DOHH2 (cell line): ENCODE data around the gene BACE2.

ENCODE experiments used
- H3F3A ChIP-seq: fragments of 200-600 bp; sonication (generic), shearing (Covaris generic); 2 replicates; pipeline ENCODE4 v1.6.0; 2016; ENCODE audit warnings: antibody characterized with exemption, mild to moderate bottlenecking; ENCODE audit not compliant: control insufficient read depth, insufficient read depth
- H3K27ac ChIP-seq: fragments of 200-600 bp; sonication (generic); 2 replicates; pipeline ENCODE4 v1.5.1; 2014; ENCODE audit warnings: low read depth, mild to moderate bottlenecking, low read length, moderate library complexity
- H3K27me3 ChIP-seq: fragments of 200-600 bp; sonication (generic); 2 replicates; pipeline ENCODE4 v1.6.1; 2014; ENCODE audit warnings: mild to moderate bottlenecking, low read length, mixed read lengths; ENCODE audit not compliant: control insufficient read depth
- H3K36me3 ChIP-seq: fragments of 200-600 bp; sonication (generic); 2 replicates; pipeline ENCODE4 v1.6.1; 2014; ENCODE audit warnings: mild to moderate bottlenecking, low read length, moderate library complexity, mixed read lengths; ENCODE audit not compliant: control insufficient read depth
- H3K4me1 ChIP-seq: fragments of 200-600 bp; sonication (generic); 2 replicates; pipeline ENCODE4 v1.6.1; 2014; ENCODE audit warnings: mild to moderate bottlenecking, low read length, mixed read lengths; ENCODE audit not compliant: control insufficient read depth
- H3K4me2 ChIP-seq: fragments of 200-600 bp; sonication (generic); 2 replicates; pipeline ENCODE4 v1.6.0; 2014; ENCODE audit warnings: mild to moderate bottlenecking, low read length, moderate library complexity
- H3K4me3 ChIP-seq: fragments of 200-600 bp; sonication (generic); 2 replicates; pipeline ENCODE4 v1.5.1; 2014; ENCODE audit warnings: mild to moderate bottlenecking, low read length, mixed read lengths
- H3K79me2 ChIP-seq: fragments of 200-600 bp; sonication (generic); 2 replicates; pipeline ENCODE4 v1.6.1; 2014; ENCODE audit warnings: mild to moderate bottlenecking, low read length, mixed read lengths; ENCODE audit not compliant: control insufficient read depth
- H3K9me2 ChIP-seq: fragments of 200-600 bp; sonication (generic); replicated peaks from 2 replicates; pipeline ENCODE4 v1.6.1; 2014; ENCODE audit warnings: mild to moderate bottlenecking, low read length, mixed read lengths; ENCODE audit not compliant: control insufficient read depth
- H3K9me3 ChIP-seq: fragments of 200-600 bp; sonication (generic); 2 replicates; pipeline ENCODE4 v1.6.1; 2014; ENCODE audit warnings: antibody characterized with exemption, low read length, mixed read lengths; ENCODE audit not compliant: control insufficient read depth, insufficient read depth
- H4K20me1 ChIP-seq: fragments of 200-600 bp; sonication (generic); 2 replicates; pipeline ENCODE4 v1.6.0; 2014; ENCODE audit warnings: low read depth, mild to moderate bottlenecking, antibody characterized with exemption, low read length, moderate library complexity; ENCODE audit not compliant: control insufficient read depth, insufficient read depth
- CTCF ChIP-seq: fragments of 200-600 bp; sonication (generic); IDR thresholded peaks from one replicate; pipeline ENCODE4 v1.5.1; 2014; ENCODE audit warnings: antibody characterized with exemption, mild to moderate bottlenecking, low read depth, low read length; ENCODE audit not compliant: poor library complexity, severe bottlenecking
- EZH2phosphoT487 ChIP-seq: fragments of 200-600 bp; sonication (generic); IDR thresholded peaks from 2 replicates; pipeline ENCODE4 v1.6.1; 2017; ENCODE audit warnings: borderline replicate concordance, mild to moderate bottlenecking, antibody characterized with exemption, low read length, moderate library complexity, mixed read lengths

Gene BACE2

GRCh38 chr21:41317458-41317857 lies 149.5 kb downstream of the BACE2 start:
- H3K9me3 ChIP-seq = no peaks in the 10 kb centered on the region
- no peaks in the 10 kb centered on the region for H3F3A ChIP-seq
- H3K4me2 ChIP-seq = no peak overlapping the region
- TF ChIP-seq CTCF = no peak
- no peak for TF ChIP-seq EZH2phosphoT487
- peaks cover 17% of the 10 kb centered on the region for H3K4me1 ChIP-seq
- H3K36me3 ChIP-seq = no peaks in the 10 kb centered on the region
- H3K4me3 ChIP-seq = no peak overlapping the region
- H3K27me3 ChIP-seq = no peaks in the 10 kb centered on the region
- H4K20me1 ChIP-seq = no peaks in the 10 kb centered on the region
- H3K79me2 ChIP-seq = no peaks in the 10 kb centered on the region
- H3K27ac ChIP-seq = no peak overlapping the region
- no peaks in the 10 kb centered on the region for H3K9me2 ChIP-seq

- Histone ChIP-seq H3K4me1 (peaks cover 17% of the 10 kb centered on the region), H3K4me3 (no peak overlapping the region), H3K27me3 (no peaks in the 10 kb centered on the region), H3K79me2 (no peaks in the 10 kb centered on the region), H3K4me2 (no peak overlapping the region), H3K36me3 (no peaks in the 10 kb centered on the region), H3K27ac (no peak overlapping the region), H3F3A (no peaks in the 10 kb centered on the region), H3K9me2 (no peaks in the 10 kb centered on the region), H4K20me1 (no peaks in the 10 kb centered on the region), H3K9me3 (no peaks in the 10 kb centered on the region)
- TF ChIP-seq CTCF = no peak
- TF ChIP-seq EZH2phosphoT487 = no peak
Measured at GRCh38 chr21:41318218-41318617, 150.3 kb downstream of the BACE2 start.

GRCh38 chr21:41319273-41319672 lies 151.3 kb downstream of the BACE2 start:
- Histone ChIP-seq H4K20me1 (no peaks in the 10 kb centered on the region), H3K9me2 (no peaks in the 10 kb centered on the region), H3K4me2 (no peak overlapping the region), H3K4me3 (no peak overlapping the region), H3K79me2 (no peaks in the 10 kb centered on the region), H3K27ac (no peak overlapping the region), H3K36me3 (no peaks in the 10 kb centered on the region), H3K4me1 (peaks cover 17% of the 10 kb centered on the region), H3F3A (no peaks in the 10 kb centered on the region), H3K27me3 (no peaks in the 10 kb centered on the region), H3K9me3 (no peaks in the 10 kb centered on the region)
- TF ChIP-seq CTCF = no peak
- no peak for TF ChIP-seq EZH2phosphoT487
